ENCODE data around the gene USP47.

The USP47 gene

DNA sequence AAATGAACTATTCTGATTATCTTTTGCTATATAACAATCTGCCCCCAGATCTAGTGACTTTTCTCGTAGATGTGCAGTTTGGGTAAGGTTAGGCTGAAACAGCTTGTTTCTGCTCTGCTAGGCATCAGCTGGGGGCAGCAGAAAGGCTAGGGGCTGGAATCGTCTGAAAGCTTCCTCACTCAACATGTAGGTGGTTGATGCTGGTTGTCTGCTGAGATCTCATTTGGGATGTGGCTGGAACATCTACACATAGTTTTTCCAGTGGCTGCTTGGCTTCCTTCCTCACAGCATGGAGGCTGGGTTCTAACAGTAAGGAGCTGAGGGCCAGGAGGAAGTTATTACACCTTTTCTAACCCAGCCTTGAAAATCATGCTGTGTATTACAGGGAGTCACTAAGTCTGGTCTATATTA lies 30.2 kb downstream of the USP47 start:
- TF ChIP-seq, protein P1, sequence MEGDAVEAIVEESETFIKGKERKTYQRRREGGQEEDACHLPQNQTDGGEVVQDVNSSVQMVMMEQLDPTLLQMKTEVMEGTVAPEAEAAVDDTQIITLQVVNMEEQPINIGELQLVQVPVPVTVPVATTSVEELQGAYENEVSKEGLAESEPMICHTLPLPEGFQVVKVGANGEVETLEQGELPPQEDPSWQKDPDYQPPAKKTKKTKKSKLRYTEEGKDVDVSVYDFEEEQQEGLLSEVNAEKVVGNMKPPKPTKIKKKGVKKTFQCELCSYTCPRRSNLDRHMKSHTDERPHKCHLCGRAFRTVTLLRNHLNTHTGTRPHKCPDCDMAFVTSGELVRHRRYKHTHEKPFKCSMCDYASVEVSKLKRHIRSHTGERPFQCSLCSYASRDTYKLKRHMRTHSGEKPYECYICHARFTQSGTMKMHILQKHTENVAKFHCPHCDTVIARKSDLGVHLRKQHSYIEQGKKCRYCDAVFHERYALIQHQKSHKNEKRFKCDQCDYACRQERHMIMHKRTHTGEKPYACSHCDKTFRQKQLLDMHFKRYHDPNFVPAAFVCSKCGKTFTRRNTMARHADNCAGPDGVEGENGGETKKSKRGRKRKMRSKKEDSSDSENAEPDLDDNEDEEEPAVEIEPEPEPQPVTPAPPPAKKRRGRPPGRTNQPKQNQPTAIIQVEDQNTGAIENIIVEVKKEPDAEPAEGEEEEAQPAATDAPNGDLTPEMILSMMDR (IDR thresholded peaks at IDR 0.05; ENCODE audit: poor library complexity, severe bottlenecking) = no peak
- no peaks in the 10 kb centered on the region for H3K4me1 ChIP-seq (ENCODE audit: insufficient read depth, poor library complexity, severe bottlenecking)
- H3K9me3 ChIP-seq (ENCODE audit: severe bottlenecking) = peaks cover 3% of the 10 kb centered on the region
- no peak overlapping the region for H3K27ac ChIP-seq (ENCODE audit: poor library complexity, severe bottlenecking)
- no peak for DNase-seq (ENCODE audit: low spot score)
- H3K36me3 ChIP-seq (ENCODE audit: low read depth) = no peaks in the 10 kb centered on the region
- H3K27me3 ChIP-seq (ENCODE audit: insufficient read depth, poor library complexity, severe bottlenecking) = no peaks in the 10 kb centered on the region
- no peak for ATAC-seq (ENCODE audit: low read depth)
- no peak overlapping the region for H3K4me3 ChIP-seq (ENCODE audit: severe bottlenecking)

DNA sequence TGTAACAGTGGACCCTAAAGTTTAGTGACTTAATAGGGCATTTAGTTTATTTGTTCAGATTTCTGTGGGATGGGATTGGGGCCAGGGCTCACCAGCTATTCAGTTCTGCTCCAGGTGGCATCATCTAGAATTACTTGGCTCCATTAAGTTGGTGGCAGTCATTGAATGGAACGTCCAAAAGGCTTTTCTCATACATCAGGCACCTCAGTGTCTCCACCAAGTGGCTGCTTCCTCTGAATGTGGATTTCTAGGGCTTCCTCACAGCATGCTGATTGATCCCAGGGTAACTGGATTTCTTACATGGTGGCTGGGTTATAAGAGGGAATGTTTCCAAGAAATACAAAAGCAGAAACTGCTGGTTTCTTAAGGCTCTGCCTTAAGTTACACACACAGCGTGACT lies 34.7 kb downstream of the USP47 start:
- TF ChIP-seq, protein P1 (IDR thresholded peaks at IDR 0.05; ENCODE audit: poor library complexity, severe bottlenecking) = peak; percentile 29
- no peaks in the 10 kb centered on the region for H3K27me3 ChIP-seq (ENCODE audit: insufficient read depth, poor library complexity, severe bottlenecking)
- DNase-seq (ENCODE audit: low spot score) = no peak
- no peak for ATAC-seq (ENCODE audit: low read depth)
- no peak overlapping the region for H3K27ac ChIP-seq (ENCODE audit: poor library complexity, severe bottlenecking)
- H3K36me3 ChIP-seq (ENCODE audit: low read depth) = 0 out of 2 replicates have a peak, but pooled peaks cover 4% of the 10 kb centered on the region
- no peaks in the 10 kb centered on the region for H3K9me3 ChIP-seq (ENCODE audit: severe bottlenecking)
- no peaks in the 10 kb centered on the region for H3K4me1 ChIP-seq (ENCODE audit: insufficient read depth, poor library complexity, severe bottlenecking)
- H3K4me3 ChIP-seq (ENCODE audit: severe bottlenecking) = no peak overlapping the region

DNA sequence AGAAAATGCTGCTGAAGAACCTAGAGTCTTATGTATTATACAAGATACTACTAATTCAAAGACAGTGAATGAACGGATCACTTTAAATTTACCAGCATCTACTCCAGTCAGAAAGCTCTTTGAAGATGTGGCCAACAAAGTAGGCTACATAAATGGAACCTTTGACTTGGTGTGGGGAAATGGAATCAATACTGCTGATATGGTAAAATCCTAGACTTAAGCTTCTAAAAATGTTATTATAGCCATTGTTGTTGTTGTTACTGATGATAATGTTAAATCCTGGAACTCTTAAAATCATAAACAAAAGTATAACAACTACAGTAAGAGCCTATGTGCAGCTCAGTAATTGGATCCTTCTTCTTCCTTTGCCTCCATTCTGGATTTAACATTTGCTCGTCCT lies 38.4 kb downstream of the USP47 start:
- Histone ChIP-seq H3K36me3 (ENCODE audit: low read depth) (peaks cover 35% of the 10 kb centered on the region), H3K27ac (ENCODE audit: poor library complexity, severe bottlenecking) (no peak overlapping the region), H3K4me3 (ENCODE audit: severe bottlenecking) (no peak overlapping the region), H3K27me3 (ENCODE audit: insufficient read depth, poor library complexity, severe bottlenecking) (no peaks in the 10 kb centered on the region), H3K9me3 (ENCODE audit: severe bottlenecking) (no peaks in the 10 kb centered on the region), H3K4me1 (ENCODE audit: insufficient read depth, poor library complexity, severe bottlenecking) (peaks cover 6% of the 10 kb centered on the region)
- ATAC-seq (ENCODE audit: low read depth) (no peak), DNase-seq (ENCODE audit: low spot score) (no peak)
- TF ChIP-seq, protein P1 (IDR thresholded peaks at IDR 0.05; ENCODE audit: poor library complexity, severe bottlenecking) = no peak

DNA sequence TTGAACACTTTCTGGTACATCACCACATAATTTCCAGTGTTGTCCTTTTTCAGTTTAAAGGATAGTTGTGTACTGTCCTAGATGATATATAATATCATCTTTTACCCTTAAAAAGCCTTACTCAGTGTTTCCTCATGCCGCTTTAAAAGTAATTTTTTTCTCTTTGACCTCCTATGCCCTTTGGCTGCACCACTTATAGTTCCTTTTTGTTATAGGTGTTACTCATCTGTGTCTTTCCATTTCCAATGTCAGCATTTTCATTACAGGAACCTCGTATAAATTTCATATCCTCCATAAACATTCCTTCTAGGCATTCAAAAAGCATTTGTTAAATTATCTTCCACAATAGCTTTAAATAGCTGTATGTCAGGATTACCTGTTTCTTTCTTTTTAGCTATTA lies 40.8 kb downstream of the USP47 start:
- ATAC-seq (ENCODE audit: low read depth) (no peak), DNase-seq (ENCODE audit: low spot score) (no peak)
- no peaks in the 10 kb centered on the region for H3K9me3 ChIP-seq (ENCODE audit: severe bottlenecking)
- H3K4me1 ChIP-seq (ENCODE audit: insufficient read depth, poor library complexity, severe bottlenecking) = peaks cover 6% of the 10 kb centered on the region
- TF ChIP-seq, protein P1 (IDR thresholded peaks at IDR 0.05; ENCODE audit: poor library complexity, severe bottlenecking) = no peak
- H3K4me3 ChIP-seq (ENCODE audit: severe bottlenecking) = no peak overlapping the region
- peaks cover 49% of the 10 kb centered on the region for H3K36me3 ChIP-seq (ENCODE audit: low read depth)
- H3K27me3 ChIP-seq (ENCODE audit: insufficient read depth, poor library complexity, severe bottlenecking) = no peaks in the 10 kb centered on the region
- H3K27ac ChIP-seq (ENCODE audit: poor library complexity, severe bottlenecking) = no peak overlapping the region

DNA sequence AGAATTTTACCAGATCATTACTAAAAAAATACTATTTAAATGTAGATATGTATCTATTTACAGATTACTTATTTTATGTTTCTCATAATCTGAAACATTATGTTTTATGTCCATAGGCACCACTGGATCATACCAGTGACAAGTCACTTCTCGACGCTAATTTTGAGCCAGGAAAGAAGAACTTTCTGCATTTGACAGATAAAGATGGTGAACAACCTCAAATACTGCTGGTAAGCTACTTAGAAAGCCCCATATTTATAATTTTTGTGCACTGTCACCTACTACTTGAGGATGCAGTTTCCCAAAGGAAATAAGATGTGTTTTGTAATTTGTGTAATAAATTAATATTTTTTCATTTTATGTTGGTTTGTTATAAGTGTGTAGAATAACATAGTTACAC lies 42.6 kb downstream of the USP47 start:
- Histone ChIP-seq H3K4me1 (ENCODE audit: insufficient read depth, poor library complexity, severe bottlenecking) (peaks cover 6% of the 10 kb centered on the region), H3K27me3 (ENCODE audit: insufficient read depth, poor library complexity, severe bottlenecking) (no peaks in the 10 kb centered on the region), H3K9me3 (ENCODE audit: severe bottlenecking) (no peaks in the 10 kb centered on the region), H3K27ac (ENCODE audit: poor library complexity, severe bottlenecking) (no peak overlapping the region), H3K4me3 (ENCODE audit: severe bottlenecking) (no peak overlapping the region), H3K36me3 (ENCODE audit: low read depth) (peaks cover 49% of the 10 kb centered on the region)
- ATAC-seq (ENCODE audit: low read depth) (no peak), DNase-seq (ENCODE audit: low spot score) (no peak)
- TF ChIP-seq, protein P1 (IDR thresholded peaks at IDR 0.05; ENCODE audit: poor library complexity, severe bottlenecking) = no peak
